GM19324 (cell line): ENCODE measurements around the gene SDK2.

Experiments
- ATAC-seq: cut with Tn5 transposase; IDR thresholded peaks from one replicate; pipeline ENCODE4 v1.9.1; 2021; ENCODE audit warnings: mild to moderate bottlenecking, moderate library complexity; ENCODE audit not compliant: unreplicated experiment, low FRiP score

Gene SDK2

GRCh38 chr17:73387746-73388577 is 256.3 kb downstream of the SDK2 start:
- ATAC-seq: no peak

DNA sequence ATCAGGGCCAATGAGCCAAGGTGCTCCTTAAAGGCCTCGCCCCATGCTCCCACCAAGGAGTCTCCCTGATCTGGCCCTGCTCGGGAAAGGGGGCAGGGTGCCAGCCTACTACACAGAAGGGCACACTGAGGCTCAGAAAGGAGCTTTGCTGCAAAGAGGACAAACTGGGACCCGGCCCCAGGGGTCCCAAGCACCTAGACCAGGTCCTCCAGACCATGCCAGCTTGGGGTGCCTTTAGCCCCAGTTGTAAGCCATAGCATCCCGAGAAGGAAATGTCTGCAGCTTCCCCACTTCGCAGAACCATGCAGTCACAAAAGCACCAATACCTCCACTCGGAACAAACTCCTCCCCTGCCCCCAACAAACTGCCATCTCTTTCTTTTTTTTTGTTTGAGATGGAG is 257.7 kb downstream of the SDK2 start:
- no peak for ATAC-seq

- no peak for ATAC-seq
These were observed 259.3 kb downstream of the SDK2 start for GRCh38 chr17:73384926-73385325.

GRCh38 chr17:73380439-73381106 is 263.7 kb downstream of the SDK2 start:
- ATAC-seq: no peak

DNA sequence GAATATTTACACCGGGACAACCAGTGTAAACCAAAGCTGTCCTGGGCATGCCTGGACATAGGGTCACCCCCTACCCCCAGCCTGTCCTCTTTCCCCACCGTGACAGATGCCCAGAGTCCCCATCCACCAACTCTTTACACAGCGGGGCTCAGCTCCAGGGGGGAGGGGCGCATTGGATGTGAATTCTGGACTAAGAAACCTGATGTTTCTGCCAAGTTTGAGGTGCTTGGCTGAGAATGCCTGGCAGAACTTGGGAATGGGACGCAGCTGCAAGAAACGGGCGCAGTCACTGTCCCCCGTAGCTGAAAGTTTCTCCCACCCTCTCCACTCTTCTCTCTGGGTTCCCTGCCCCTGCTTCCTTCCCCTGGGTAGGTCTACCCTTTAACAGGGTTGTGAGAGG is 264.4 kb downstream of the SDK2 start:
- no peak for ATAC-seq

GRCh38 chr17:73378974-73379470 is 265.2 kb downstream of the SDK2 start:
- no peak for ATAC-seq

DNA sequence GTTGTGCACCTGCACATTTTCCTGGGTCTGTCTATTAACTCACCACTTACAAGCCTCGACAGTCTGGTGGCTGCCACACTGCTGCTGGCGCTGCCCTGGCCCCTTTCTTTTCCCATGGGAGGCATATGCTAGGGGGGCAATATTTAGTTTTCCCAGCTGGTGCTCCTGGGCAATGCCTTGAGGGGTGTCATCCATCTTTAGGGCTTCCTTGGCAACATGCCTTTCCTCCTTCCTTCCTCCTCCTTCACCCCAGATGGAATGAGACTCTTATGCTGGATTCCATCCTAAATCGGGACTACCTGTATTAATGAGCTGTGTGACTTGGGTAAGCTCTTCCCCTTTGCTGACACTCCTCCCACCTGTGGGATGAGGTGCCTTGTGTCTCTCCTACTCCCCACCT is 267.6 kb downstream of the SDK2 start:
- no peak for ATAC-seq

DNA sequence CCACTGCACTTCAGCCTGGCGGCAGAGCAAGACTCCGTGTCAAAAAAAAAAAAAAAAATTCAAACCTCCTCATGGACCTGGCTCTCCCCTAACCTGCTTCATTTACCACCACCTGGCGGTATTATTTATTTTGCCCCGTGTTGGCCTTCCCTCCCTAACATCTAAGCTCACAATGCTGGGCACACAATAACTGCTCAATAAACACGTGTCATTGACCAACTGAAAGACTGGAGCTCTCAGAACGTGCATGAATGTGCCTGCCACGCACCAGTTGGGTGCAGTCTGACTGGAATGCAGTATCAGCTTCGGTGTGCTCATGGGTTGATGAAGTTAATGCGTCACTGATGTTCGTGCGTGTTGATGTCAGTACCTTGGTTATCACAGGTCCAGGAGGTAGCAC is 268.1 kb downstream of the SDK2 start:
- no peak for ATAC-seq

- ATAC-seq: no peak
These were observed 272.4 kb downstream of the SDK2 start for GRCh38 chr17:73371836-73372235.

DNA sequence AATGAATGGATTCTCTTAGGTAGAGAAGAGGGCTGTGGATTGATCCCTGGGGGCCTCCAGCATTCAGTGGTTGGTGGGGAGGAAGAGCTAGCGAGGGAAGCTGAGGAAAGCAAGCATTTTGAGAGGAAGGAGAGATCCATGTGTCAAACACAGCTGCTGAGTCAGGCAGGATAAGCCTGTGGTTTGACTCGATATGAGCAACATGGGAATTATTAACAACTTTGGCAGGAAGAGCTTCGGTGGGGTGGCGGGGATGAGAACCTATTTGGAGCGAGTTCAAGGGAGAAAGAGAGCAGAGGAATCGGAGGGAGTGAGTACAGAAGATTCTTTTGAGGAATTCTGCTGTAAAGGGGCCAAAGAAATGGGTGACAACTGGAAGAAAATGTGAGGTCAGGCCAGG is 273.0 kb downstream of the SDK2 start:
- ATAC-seq: no peak

DNA sequence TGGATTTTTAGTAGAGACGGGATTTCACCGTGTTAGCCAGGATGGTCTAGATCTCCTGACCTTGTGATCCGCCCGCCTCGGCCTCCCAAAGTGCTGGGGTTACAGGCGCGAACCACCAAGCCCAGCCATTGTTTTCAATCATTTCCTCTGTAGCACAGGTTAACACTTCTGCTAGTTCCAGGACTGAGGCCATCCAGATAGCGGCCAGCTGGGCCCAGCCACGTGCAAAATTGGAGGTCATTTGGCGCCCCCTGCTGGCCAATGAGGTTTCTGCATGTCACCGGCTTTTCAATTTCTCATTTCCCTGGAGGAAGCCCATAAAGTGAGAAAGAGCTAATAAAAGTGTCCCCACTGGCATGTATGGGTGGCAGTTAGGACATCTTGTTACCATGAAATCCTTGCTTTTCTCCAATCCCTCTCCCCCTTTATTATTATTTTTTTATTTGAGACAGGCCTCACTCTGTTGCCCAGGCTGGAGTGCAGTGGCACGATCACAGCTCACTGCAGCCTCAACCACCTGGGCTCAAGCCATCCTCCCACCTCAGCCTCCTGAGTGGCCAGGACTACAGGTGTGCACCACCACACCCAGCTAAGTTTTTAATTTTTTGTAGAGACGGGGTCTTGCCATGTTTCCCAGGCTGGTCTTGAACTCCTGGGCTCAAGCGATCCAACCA is 274.3 kb downstream of the SDK2 start:
- peak; percentile 49 for ATAC-seq

GRCh38 chr17:73369111-73369521 is 275.1 kb downstream of the SDK2 start:
- ATAC-seq: no peak

DNA sequence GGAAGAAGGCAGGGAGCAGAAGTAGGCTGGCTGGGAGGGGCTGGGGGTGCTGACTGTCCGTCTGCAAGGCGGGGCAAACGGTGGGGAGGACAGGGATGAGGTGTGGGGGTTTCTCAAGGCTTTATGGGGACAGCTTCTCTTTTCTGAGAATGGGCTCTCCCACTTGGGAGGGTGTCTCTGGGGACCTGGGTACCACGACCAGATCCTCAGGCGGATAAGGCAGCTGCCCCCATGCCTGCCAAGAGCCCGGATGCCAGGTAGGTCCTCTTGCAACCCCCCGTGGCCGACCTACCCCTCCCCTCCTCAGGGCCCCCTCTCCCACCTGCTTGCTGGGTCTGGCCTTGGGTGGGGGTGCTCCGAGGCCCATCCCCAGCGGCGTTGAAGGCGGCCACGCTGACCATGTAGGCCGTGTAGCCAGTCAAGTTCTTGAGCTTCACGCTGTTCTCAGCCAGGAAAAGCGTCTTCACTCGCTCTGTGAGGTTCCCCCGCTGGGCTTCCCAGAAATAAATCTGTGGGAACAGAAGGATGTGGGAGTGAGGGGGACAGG is 276.1 kb downstream of the SDK2 start:
- ATAC-seq: no peak

- ATAC-seq: no peak
These were observed 278.2 kb downstream of the SDK2 start for GRCh38 chr17:73365906-73366623.

DNA sequence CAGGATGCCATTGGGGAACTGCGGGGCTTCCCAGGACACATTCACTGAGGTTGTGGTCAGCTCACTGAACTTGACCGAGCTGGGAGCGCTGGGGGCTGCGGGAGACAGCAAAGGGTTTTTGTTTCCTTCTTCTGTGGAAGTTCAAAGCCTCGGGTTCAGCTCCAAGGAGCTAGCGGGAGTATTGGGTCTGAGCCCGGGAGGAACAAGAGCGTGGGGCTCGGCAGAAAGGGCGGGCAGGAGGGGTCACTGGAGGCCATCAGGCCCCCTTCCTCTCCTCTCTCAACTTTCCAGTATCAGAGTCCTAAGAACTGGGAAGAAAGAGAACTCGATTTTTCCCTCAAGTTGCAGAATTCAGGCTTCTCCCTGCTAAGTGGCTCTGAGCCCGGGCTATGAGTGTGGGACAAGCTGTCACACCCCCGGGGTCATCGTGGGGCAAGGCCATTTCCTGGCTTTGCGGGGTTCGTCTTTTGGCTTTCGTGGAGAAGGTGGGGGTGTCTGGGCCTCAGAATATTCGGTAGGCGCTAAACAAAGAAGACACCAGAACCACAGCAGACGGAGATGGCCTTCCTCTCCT is 278.9 kb downstream of the SDK2 start:
- no peak for ATAC-seq

- no peak for ATAC-seq
These were observed 280.1 kb downstream of the SDK2 start for GRCh38 chr17:73364155-73364522.

DNA sequence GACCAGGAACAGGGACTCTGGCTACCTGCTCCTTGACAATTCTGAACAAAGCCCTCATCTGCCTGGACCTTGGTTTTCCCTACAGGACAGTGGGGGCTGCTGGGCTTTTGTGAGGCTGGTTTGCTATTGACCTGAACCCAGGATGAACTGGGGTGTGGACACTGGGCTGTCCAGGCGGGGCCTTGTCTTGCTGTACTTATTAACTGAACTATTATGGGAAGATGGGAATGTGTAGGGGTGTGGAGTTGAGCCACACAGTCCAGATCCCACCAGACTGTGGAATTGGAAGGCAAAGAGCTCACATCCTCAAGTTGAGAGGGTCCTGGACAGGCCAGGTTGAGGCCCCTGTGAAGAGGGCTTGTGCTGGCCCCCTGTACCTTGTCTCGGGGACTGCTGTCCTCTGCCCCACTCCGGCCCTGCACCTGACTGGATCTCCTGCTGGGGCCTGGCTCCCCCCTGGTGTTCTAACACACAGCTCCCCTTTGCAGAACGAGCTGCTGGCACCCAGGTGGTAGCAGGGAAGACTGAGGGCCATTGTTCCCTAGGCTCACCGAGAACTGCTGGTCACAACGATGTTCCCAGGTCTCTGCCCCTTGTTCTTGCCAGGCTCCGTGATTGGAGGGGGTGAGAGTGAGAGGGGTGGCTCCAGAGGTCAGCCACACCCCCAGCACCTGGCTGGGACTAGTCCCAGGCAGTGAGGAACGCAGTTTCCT is 280.6 kb downstream of the SDK2 start:
- ATAC-seq: no peak

DNA sequence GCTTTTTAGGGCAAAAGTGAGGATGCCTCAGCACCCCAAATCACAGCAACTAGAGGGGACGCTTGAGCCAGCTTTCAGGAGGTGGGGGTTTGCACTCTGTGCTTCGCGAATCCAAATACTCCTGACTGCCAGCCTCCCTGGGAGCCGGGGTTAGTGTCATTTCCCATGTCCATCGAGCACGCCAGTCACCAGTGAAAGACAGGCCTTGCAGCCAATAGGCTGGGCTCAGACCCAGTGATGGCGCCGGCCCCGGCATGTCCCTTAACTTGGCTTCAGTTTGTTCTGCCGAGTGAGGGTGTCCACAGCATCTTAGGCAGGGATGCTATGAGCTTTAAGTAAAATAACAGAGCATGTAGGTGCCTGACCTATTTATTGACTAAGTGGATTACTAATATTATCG is 281.5 kb downstream of the SDK2 start:
- no peak for ATAC-seq

GRCh38 chr17:73360961-73361761 is 283.1 kb downstream of the SDK2 start:
- ATAC-seq: no peak
